ENCODE measurements around the gene AKIRIN1. TPM values are rescaled to one million over a fixed set of nuclear protein-coding genes. Genes with fewer than 3 reads are reported as not detected.
A peak's percentile ranks its signal among the peaks of the same experiment; 100 is the strongest.

The AKIRIN1 gene
- total and polyA plus RNA-seq, 2 donors (not counting 3 experiments of a cell fraction or from before 2014, with no cell fraction given), result 28.4 to 43.4 TPM

DNA sequence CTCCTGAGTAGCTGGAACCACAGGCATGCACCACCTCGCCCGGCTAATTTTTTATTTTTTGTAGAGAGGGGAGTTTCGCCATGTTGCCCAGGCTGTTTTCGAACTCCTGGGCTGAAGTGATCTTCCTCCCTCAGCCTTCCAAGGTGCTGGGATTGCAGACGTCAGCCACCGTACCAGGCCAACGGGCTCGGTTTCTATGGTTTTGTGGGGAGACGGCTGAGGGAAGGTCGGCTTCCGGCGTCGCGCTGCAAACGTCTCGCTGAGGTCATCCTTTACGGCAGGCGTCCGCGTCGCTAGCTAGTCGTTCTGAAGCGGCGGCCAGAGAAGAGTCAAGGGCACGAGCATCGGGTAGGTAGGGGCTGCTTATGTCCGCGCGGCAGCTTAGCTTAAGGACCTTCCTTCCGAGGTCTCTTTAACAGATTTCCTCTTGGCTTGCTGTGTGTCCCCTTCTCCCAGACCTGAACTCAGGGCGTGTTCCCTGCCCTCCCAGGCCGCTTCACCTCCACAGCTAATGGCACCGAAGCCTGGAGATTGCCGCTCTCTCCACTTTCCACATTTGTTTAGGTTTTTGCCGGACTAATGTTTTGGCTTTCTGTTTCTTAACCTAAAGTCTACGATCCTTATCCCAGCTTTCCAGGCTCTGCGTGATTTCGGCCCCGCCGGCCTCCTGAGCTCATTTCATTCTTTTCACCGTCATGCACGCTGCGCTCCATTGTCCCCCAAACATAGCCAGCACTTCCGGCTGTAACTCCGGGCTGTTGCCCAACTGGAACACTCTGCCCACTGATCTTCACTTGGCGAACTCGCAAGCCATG, 35.2 kb downstream of the AKIRIN1 start, which contains the start of gene NDUFS5:
Gene NDUFS5, plus strand, starts transcription at position 300 of the 815 bp plus-strand sequence. CDS start 2,375 bp downstream, outside the sequence.
- H3K79me2 ChIP-seq (ENCODE audit: control insufficient read depth, insufficient read depth, low read length), result peaks cover 30% of the 10 kb centered on the region
- FAIRE-seq, result peak; percentile 98

More for the DNA sequence above, 35.2 kb downstream of the AKIRIN1 start, which contains the start of gene NDUFS5:
- no peaks in the 10 kb centered on the region for H4K20me1 ChIP-seq (replicated peaks; ENCODE audit: control insufficient read depth, extremely low read depth, insufficient read depth, low read length)
- peak within 1 kb of the TSS; percentile 89 for H3K27ac ChIP-seq (ENCODE audit: insufficient read depth, low read depth, low read length)
- H3K9me3 ChIP-seq (replicated peaks; ENCODE audit: control insufficient read depth, insufficient read depth, low read length), result no peaks in the 10 kb centered on the region
- peaks cover 7% of the 10 kb centered on the region for H3K4me1 ChIP-seq (ENCODE audit: control insufficient read depth, extremely low read depth, insufficient read depth, low read length)
- H3K4me3 ChIP-seq (replicated peaks in 1 of 3; ENCODE audit: insufficient read depth in 1 of 3, low read depth in 1 of 3, low read length in 3 of 3), result peak within 1 kb of the TSS; percentile 45 to 86 (median 60)
- peaks cover 4% of the 10 kb centered on the region in 2 experiments for H3K36me3 ChIP-seq (ENCODE audit: control insufficient read depth in 2 of 2, extremely low read depth in 1 of 2, insufficient read depth in 2 of 2, low read length in 2 of 2)
- ChIA-PET CTCF (interaction anchor here (0.6 to 2.4 kb wide), 13 partner anchors 8 to 549 kb away, joined by 3 to 26 read pairs (median 3); no protein-coding TSS in a partner anchor), POLR2A (interaction anchor here (1.0 to 1.2 kb wide), 3 partner anchors 10 to 153 kb away, joined by 3 to 4 read pairs (median 3); partner anchors contain the start of gene MYCBP)
- TF ChIP-seq POLR2A (IDR thresholded peaks at IDR 0.05; ENCODE audit: low read depth, low read length) (peak; percentile 95), JUN (IDR thresholded peaks at IDR 0.05; ENCODE audit: borderline replicate concordance, insufficient read depth, insufficient read length, low read depth) (peak; percentile 34), GATA2 (IDR thresholded peaks at IDR 0.05; ENCODE audit: insufficient read depth, insufficient read length, low read depth, low read length) (no peak), MYC (IDR thresholded peaks at IDR 0.05; ENCODE audit: low read depth, low read length) (no peak), EZH2 (IDR thresholded peaks at IDR 0.05; ENCODE audit: borderline replicate concordance, low read depth, low read length, severe bottlenecking) (no peak), POLR2AphosphoS5 (IDR thresholded peaks at IDR 0.05; ENCODE audit: insufficient read depth, low read depth, low read length) (peak; percentile 88), FOS (IDR thresholded peaks at IDR 0.05; ENCODE audit: borderline replicate concordance, insufficient read depth, low read length) (no peak)
- TF ChIP-seq, protein P1, sequence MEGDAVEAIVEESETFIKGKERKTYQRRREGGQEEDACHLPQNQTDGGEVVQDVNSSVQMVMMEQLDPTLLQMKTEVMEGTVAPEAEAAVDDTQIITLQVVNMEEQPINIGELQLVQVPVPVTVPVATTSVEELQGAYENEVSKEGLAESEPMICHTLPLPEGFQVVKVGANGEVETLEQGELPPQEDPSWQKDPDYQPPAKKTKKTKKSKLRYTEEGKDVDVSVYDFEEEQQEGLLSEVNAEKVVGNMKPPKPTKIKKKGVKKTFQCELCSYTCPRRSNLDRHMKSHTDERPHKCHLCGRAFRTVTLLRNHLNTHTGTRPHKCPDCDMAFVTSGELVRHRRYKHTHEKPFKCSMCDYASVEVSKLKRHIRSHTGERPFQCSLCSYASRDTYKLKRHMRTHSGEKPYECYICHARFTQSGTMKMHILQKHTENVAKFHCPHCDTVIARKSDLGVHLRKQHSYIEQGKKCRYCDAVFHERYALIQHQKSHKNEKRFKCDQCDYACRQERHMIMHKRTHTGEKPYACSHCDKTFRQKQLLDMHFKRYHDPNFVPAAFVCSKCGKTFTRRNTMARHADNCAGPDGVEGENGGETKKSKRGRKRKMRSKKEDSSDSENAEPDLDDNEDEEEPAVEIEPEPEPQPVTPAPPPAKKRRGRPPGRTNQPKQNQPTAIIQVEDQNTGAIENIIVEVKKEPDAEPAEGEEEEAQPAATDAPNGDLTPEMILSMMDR (IDR thresholded peaks at IDR 0.05; ENCODE audit: extremely low read depth in 1 of 2, insufficient read depth in 1 of 2, low read depth in 1 of 2, low read length in 2 of 2), result no peak
- TF ChIP-seq, protein P2, sequence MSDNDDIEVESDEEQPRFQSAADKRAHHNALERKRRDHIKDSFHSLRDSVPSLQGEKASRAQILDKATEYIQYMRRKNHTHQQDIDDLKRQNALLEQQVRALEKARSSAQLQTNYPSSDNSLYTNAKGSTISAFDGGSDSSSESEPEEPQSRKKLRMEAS (IDR thresholded peaks at IDR 0.05; ENCODE audit: insufficient read depth, insufficient read length), result no peak
- BruUV-seq (replicated peaks), result TSS peak; percentile 79
- intact Hi-C loops (cut with micrococcal nuclease), result loop anchor here (1.0 kb wide), 3 partner anchors 21 to 167 kb away; partner anchors contain the start of genes AKIRIN1 and RRAGC
- dilution Hi-C loops (cut with MboI; ENCODE audit: extremely low pct_ligation_motif_present, low sequenced_read_pairs), result no loop called here
- peak within 1 kb of the TSS; percentile 80 for H2AFZ ChIP-seq (ENCODE audit: low read depth, low read length)
- DNase-seq (ENCODE audit: low read depth, low spot score), result peak; percentile 88
- H3K9ac ChIP-seq (replicated peaks; ENCODE audit: extremely low read depth, insufficient read depth, low read length), result peak within 1 kb of the TSS; percentile 98
- H3K4me2 ChIP-seq (ENCODE audit: insufficient read depth, low read length), result peak within 1 kb of the TSS; percentile 44
- H3K9me1 ChIP-seq (replicated peaks; ENCODE audit: control insufficient read depth, extremely low read depth, insufficient read depth, low read length), result no peaks in the 10 kb centered on the region
- H3K27me3 ChIP-seq (ENCODE audit: control insufficient read depth in 2 of 2, insufficient read depth in 2 of 2, low read length in 2 of 2), result no peaks in the 10 kb centered on the region
